Fibroblast of lung (primary cell): ENCODE data around the gene ABCC8.

Experiments
- CTCF ChIP-seq, 2 donors: IDR thresholded peaks in 1 of 2; conservative IDR thresholded peaks in 1 of 2; 1 replicate in 1 of 2; 2 replicates in 1 of 2; pipeline ENCODE4 v1.5.1; 2011 to 2012; ENCODE audit warnings: low read length in 2 of 2, control low read depth in 1 of 2, inconsistent platforms in 1 of 2, low read depth in 1 of 2, mild to moderate bottlenecking in 1 of 2
- EZH2 ChIP-seq: IDR thresholded peaks from 2 replicates; pipeline ENCODE4 v1.5.1; 2012; ENCODE audit warnings: low read length, control low read depth, mild to moderate bottlenecking; ENCODE audit errors: missing control alignments

DNA sequence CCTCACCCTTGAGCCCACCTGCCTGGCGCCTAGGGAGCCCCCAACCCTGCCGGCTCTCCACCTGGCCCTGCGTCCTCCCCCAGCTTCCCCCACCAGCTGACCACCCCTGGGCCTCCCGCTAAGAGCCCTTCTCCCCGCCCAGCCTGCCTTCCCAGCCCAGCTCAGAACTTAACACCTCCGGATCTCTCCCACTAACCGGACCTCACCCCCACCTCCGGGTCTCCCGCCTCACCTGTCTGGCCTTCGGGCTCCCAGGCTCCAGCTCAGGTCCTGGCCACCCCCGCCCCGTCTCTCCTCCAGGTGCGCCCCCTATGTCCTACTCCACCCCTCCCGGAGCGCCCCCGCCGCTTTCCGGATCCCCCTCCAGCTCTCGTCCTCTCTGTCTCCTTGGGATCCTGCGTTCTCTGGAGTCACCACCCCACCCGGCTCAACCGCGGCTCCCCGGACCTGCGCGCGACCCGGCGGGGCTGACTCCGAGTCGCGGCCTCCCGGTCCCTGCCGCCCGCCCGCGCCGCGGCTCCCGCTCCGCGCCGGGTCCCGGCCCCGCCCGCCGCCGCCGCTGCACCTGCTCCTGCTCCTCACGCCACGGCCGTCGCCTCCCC, 87.9 kb downstream of the ABCC8 start, which contains the start of gene KCNJ11:
- TF ChIP-seq CTCF (conservative IDR thresholded peaks at IDR 0.05 in 1 of 2, IDR thresholded peaks at IDR 0.05 in 1 of 2; ENCODE audit: low read depth in 1 of 2, low read length in 2 of 2): no peak
- no peak for TF ChIP-seq EZH2
